ENCODE results near the gene SPAG16.

SPAG16 gene

DNA sequence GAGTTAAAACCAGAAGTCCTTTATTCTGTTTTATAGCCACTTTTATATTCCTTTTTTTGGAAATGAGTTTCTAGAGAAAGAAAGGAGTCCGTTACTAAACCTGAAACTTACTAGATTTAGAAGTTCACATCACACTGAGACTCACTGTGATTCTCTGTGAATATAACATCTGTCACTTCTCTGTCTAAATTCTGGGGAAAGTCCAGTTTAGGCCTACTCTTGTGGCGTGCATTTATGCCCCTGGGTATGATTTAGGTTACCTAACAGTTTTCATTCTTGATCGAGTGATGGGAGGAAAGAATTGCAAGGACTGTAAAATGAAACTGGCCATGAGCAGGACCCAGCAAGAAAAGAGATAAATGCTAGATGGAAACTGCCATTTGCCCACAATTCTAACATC, 449.6 kb downstream of the SPAG16 start:
- no peak for DNase-seq (ENCODE audit: low read depth, low spot score)
- H3K4me3 ChIP-seq = no peak overlapping the region
- H3K27ac ChIP-seq = no peak overlapping the region
- TF ChIP-seq POLR2AphosphoS5 (IDR thresholded peaks at IDR 0.05; ENCODE audit: borderline replicate concordance, low read depth, low read length) (no peak), EZH2 (IDR thresholded peaks at IDR 0.05) (no peak)
- H3K9ac ChIP-seq (ENCODE audit: insufficient read length) = no peak overlapping the region
- H3K36me3 ChIP-seq (ENCODE audit: insufficient read depth, low read length) = no peaks in the 10 kb centered on the region
- no peaks in the 10 kb centered on the region for H3K9me3 ChIP-seq (ENCODE audit: low read depth, low read length)

DNA sequence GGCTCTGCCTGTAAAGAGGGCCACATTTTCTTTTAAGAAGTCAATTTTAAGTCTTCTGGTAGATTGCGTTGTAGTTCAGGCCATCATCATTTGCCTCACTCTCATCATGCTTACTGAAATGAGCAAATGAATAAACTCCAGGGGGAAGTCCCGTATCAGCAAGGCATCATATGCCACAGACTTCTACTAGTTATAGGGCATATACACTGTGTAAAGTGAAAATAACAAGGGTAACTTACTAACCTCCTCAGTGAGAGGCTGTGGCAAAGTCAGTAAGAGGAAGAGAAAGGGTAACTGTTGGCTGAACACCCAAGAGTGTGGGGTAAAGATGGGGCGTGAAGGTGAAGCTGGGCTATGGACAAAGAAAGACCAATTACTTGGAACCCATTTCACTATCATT, 456.2 kb downstream of the SPAG16 start:
- no peak for DNase-seq (ENCODE audit: low read depth, low spot score)
- H3K36me3 ChIP-seq (ENCODE audit: insufficient read depth, low read length) = no peaks in the 10 kb centered on the region
- no peak overlapping the region for H3K9ac ChIP-seq (ENCODE audit: insufficient read length)
- H3K4me3 ChIP-seq = no peak overlapping the region
- H3K27ac ChIP-seq = no peak overlapping the region
- TF ChIP-seq EZH2 (IDR thresholded peaks at IDR 0.05) (no peak), POLR2AphosphoS5 (IDR thresholded peaks at IDR 0.05; ENCODE audit: borderline replicate concordance, low read depth, low read length) (no peak), FOXP2 (optimal IDR thresholded peaks at IDR 0.05; ENCODE audit: control extremely low read depth, extremely low read length, insufficient read depth) (no peak)
- H3K9me3 ChIP-seq (ENCODE audit: low read depth, low read length) = no peaks in the 10 kb centered on the region

DNA sequence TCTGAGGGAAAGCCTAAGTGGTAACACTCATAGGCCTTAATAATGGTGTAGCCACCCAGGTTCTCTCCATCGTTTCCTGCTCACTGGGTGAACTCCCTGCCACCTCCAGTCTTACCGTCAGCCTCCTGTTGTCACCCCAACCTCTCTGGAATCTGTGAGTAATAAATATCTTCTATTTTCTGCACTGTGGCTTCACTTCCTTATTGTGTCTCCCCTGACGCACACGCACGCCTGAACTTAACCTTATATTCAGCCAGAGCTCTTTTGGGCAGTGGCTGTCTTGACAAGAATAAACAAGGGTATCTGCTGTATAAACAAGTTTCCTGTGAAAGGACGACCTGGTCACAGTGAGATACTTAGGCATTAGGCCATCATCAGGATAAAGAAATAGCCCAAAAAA, 467.2 kb downstream of the SPAG16 start:
- H3K36me3 ChIP-seq (ENCODE audit: insufficient read depth, low read length) = no peaks in the 10 kb centered on the region
- no peak for TF ChIP-seq POLR2AphosphoS5 (IDR thresholded peaks at IDR 0.05; ENCODE audit: borderline replicate concordance, low read depth, low read length)
- TF ChIP-seq FOXP2 (optimal IDR thresholded peaks at IDR 0.05; ENCODE audit: control extremely low read depth, extremely low read length, insufficient read depth) = no peak
- TF ChIP-seq EZH2 (IDR thresholded peaks at IDR 0.05) = no peak

DNA sequence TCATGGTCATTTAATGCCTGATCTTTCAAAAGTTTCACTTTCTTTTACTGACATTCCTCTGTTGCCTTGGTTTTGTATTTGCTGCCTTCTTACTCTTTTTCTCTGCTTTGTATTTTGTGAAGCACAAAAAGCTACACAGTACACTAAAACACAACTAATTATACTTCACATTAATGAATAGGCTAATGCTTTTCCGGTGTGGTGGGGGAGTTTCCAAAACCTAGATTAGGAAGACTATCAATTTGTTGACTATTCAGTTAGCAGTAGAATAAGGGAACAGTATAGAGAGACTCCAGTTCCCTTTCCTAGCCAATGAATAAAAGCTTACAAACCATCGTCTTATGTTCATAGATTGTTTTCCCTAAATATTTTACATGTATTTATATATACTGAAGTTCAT, 468.3 kb downstream of the SPAG16 start:
- no peaks in the 10 kb centered on the region for H3K9me3 ChIP-seq (ENCODE audit: low read depth, low read length)
- no peaks in the 10 kb centered on the region for H3K36me3 ChIP-seq (ENCODE audit: insufficient read depth, low read length)
- no peak overlapping the region for H3K9ac ChIP-seq (ENCODE audit: insufficient read length)
- no peak for DNase-seq (ENCODE audit: low read depth, low spot score)
- H3K27ac ChIP-seq = no peak overlapping the region
- TF ChIP-seq POLR2AphosphoS5 (IDR thresholded peaks at IDR 0.05; ENCODE audit: borderline replicate concordance, low read depth, low read length) = no peak
- no peak for TF ChIP-seq EZH2 (IDR thresholded peaks at IDR 0.05)
- TF ChIP-seq FOXP2 (optimal IDR thresholded peaks at IDR 0.05; ENCODE audit: control extremely low read depth, extremely low read length, insufficient read depth) = no peak
- no peak overlapping the region for H3K4me3 ChIP-seq

More for the DNA sequence above, 467.2 kb downstream of the SPAG16 start:
- no peak for DNase-seq (ENCODE audit: low read depth, low spot score)
- Histone ChIP-seq H3K4me3 (no peak overlapping the region), H3K9ac (ENCODE audit: insufficient read length) (no peak overlapping the region), H3K9me3 (ENCODE audit: low read depth, low read length) (no peaks in the 10 kb centered on the region), H3K27ac (no peak overlapping the region)

DNA sequence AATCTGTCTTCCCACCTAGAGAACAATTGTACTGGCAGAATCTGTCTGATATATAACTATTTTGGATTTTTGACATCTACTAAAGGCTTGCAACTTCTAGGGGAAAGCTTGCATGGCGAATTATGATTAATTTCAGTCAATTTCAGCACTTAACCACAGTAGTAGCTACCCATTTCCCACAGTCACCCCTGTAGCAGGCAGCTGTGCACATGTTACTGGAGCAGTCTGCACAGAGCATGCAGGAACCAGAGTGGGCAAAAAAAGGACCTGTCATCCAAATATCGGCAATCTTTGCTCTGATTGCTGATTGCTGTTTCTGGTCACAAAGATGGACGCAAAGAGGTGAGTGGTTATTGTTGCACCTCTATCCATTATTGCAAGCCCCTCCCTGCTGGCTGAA, 473.3 kb downstream of the SPAG16 start:
- no peaks in the 10 kb centered on the region for H3K9me3 ChIP-seq (ENCODE audit: low read depth, low read length)
- no peak for TF ChIP-seq POLR2AphosphoS5 (IDR thresholded peaks at IDR 0.05; ENCODE audit: borderline replicate concordance, low read depth, low read length)
- no peak for TF ChIP-seq EZH2 (IDR thresholded peaks at IDR 0.05)
- TF ChIP-seq FOXP2 (optimal IDR thresholded peaks at IDR 0.05; ENCODE audit: control extremely low read depth, extremely low read length, insufficient read depth) = no peak

DNA sequence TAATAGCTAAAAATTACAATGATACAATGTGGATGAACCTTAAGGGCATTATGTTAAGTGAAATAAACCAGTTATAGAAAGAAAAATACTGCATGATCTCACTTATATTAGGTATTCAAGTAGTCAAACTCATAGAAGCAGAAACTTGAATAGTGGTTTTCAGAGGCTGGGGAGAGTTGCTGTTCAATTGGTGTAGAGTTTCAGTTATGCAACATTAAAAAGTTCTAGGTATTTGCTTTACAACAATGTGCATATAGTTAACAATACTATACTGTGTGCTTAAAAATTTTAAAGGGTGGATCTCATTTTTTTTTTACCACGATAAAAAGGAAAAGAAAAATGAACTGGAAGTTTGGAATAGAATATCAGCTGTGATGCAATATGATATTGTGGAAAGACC, 479.1 kb downstream of the SPAG16 start:
- Histone ChIP-seq H3K9me3 (ENCODE audit: low read depth, low read length) (no peaks in the 10 kb centered on the region), H3K27ac (no peak overlapping the region), H3K9ac (ENCODE audit: insufficient read length) (no peak overlapping the region), H3K36me3 (ENCODE audit: insufficient read depth, low read length) (no peaks in the 10 kb centered on the region), H3K4me3 (no peak overlapping the region)
- DNase-seq (ENCODE audit: low read depth, low spot score) = no peak
- TF ChIP-seq POLR2AphosphoS5 (IDR thresholded peaks at IDR 0.05; ENCODE audit: borderline replicate concordance, low read depth, low read length) = no peak
- TF ChIP-seq FOXP2 (optimal IDR thresholded peaks at IDR 0.05; ENCODE audit: control extremely low read depth, extremely low read length, insufficient read depth) = no peak
- TF ChIP-seq EZH2 (IDR thresholded peaks at IDR 0.05) = no peak

More for the DNA sequence above, 473.3 kb downstream of the SPAG16 start:
- H3K27ac ChIP-seq = 0 out of 2 replicates have a peak overlapping the region, but pooled peaks have one; percentile 30
- no peak overlapping the region for H3K4me3 ChIP-seq
- no peak overlapping the region for H3K9ac ChIP-seq (ENCODE audit: insufficient read length)
- H3K36me3 ChIP-seq (ENCODE audit: insufficient read depth, low read length) = no peaks in the 10 kb centered on the region
- DNase-seq (ENCODE audit: low read depth, low spot score) = no peak

DNA sequence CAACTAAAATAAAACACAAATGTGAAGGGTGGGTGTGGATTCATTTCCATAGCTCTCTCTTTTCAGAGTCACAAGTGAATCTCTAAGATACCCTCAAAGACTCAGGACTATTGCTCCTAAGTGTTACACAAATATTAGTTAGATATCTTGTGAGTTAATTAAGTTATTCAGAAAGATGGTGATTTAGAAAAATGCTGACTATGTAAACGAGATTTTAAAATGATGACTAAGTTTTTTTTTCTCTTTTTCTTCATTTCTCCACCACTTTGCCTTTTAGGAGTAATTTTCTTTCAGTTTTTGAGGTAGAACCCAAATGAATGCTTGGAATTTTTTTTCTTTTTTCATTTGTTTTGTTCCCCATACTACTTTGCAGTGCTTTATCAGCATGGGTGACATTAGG, 479.7 kb downstream of the SPAG16 start:
- H3K36me3 ChIP-seq (ENCODE audit: insufficient read depth, low read length) = no peaks in the 10 kb centered on the region
- no peak for TF ChIP-seq EZH2 (IDR thresholded peaks at IDR 0.05)
- no peak for TF ChIP-seq FOXP2 (optimal IDR thresholded peaks at IDR 0.05; ENCODE audit: control extremely low read depth, extremely low read length, insufficient read depth)
- no peak for TF ChIP-seq POLR2AphosphoS5 (IDR thresholded peaks at IDR 0.05; ENCODE audit: borderline replicate concordance, low read depth, low read length)
- no peak overlapping the region for H3K27ac ChIP-seq
- H3K9ac ChIP-seq (ENCODE audit: insufficient read length) = no peak overlapping the region
- H3K9me3 ChIP-seq (ENCODE audit: low read depth, low read length) = no peaks in the 10 kb centered on the region
- no peak overlapping the region for H3K4me3 ChIP-seq
- no peak for DNase-seq (ENCODE audit: low read depth, low spot score)

DNA sequence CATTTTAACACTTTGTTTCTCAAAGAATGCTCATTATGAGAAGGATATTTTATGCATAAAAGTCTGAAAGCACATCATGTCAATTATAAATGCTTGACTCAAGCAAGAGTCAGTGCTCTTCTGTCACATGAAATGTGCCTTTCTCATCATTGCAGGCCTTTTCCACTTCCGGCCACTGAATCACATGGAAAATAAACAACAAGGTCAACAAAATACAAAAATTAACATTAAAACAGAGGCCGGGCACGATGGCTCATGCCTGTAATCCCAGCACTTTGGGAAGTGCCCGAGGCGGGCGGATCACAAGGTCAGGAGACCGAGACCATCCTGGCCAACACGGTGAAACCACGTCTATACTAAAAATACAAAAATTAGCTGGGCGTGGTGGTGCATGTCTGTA, 480.6 kb downstream of the SPAG16 start:
- Histone ChIP-seq H3K9ac (ENCODE audit: insufficient read length) (no peak overlapping the region), H3K9me3 (ENCODE audit: low read depth, low read length) (no peaks in the 10 kb centered on the region), H3K4me3 (no peak overlapping the region), H3K36me3 (ENCODE audit: insufficient read depth, low read length) (no peaks in the 10 kb centered on the region), H3K27ac (no peak overlapping the region)
- TF ChIP-seq POLR2AphosphoS5 (IDR thresholded peaks at IDR 0.05; ENCODE audit: borderline replicate concordance, low read depth, low read length) (no peak), FOXP2 (optimal IDR thresholded peaks at IDR 0.05; ENCODE audit: control extremely low read depth, extremely low read length, insufficient read depth) (no peak), EZH2 (IDR thresholded peaks at IDR 0.05) (no peak)
- no peak for DNase-seq (ENCODE audit: low read depth, low spot score)

DNA sequence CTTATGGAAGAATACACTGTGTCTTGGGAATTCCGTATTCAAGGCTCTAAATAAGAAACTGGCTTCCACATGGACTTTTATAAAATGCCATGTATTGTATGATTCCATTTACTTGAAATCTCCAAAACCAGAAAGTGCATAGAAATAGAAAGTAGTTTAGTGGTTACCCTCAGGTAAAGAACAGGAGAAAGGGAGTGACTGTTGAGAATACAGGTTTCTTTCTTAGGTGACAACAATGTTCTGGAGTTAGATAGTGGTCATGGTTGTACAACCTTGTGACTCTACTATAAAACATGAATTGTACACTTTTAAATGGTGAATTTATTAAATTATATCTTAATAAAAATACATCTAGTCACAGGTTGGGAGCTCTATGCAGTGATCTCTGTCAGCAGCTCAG, 481.8 kb downstream of the SPAG16 start:
- Histone ChIP-seq H3K27ac (no peak overlapping the region), H3K9ac (ENCODE audit: insufficient read length) (no peak overlapping the region), H3K4me3 (no peak overlapping the region), H3K9me3 (ENCODE audit: low read depth, low read length) (no peaks in the 10 kb centered on the region), H3K36me3 (ENCODE audit: insufficient read depth, low read length) (no peaks in the 10 kb centered on the region)
- no peak for DNase-seq (ENCODE audit: low read depth, low spot score)
- TF ChIP-seq POLR2AphosphoS5 (IDR thresholded peaks at IDR 0.05; ENCODE audit: borderline replicate concordance, low read depth, low read length) (no peak), EZH2 (IDR thresholded peaks at IDR 0.05) (no peak), FOXP2 (optimal IDR thresholded peaks at IDR 0.05; ENCODE audit: control extremely low read depth, extremely low read length, insufficient read depth) (no peak)
